Right ventricle myocardium inferior (tissue), 1 donor: ENCODE results near the gene CATSPER4. TPM values are rescaled to one million over a fixed set of nuclear protein-coding genes. Genes with fewer than 3 reads are reported as not detected.

Source experiments
- ATAC-seq: fragments of 200-7000 bp; cut with Tn5 transposase; one replicate; pipeline ENCODE4 v1.9.1; 2020; ENCODE audit warnings: mild to moderate bottlenecking, moderate library complexity
- DNase-seq: peaks from one replicate; pipeline ENCODE4 v3.0.0; 2021; ENCODE audit errors: missing footprints
- intact Hi-C: fragments of 100-400 bp; cut with DNase I; formaldehyde crosslinking; loops from one replicate; pipeline ENCODE4 v1.11.0; 2022
- total RNA-seq: library from RNA; stranded (reverse); fragmentation: NEBNext Ultra II Directional; extraction: Animal tissue kit (Norgen Biotek cat#: 25700); gene quantifications from one replicate; pipeline ENCODE4 v1.2.1, GENCODE V29; 2021
- donor health status: DM: no; HTN: yes; CAD: no; lungs with severe emphysema.

CATSPER4 gene
- total RNA-seq, 1 donor from 2014 or later, result not detected

- intact Hi-C loops, result no loop called here
- no peak for DNase-seq
Measured at GRCh38 chr1:26184883-26185282, 5.5 kb upstream of the CATSPER4 start.

GRCh38 chr1:26187882-26188281, 2.5 kb upstream of the CATSPER4 start:
- intact Hi-C loops, result no loop called here
- ATAC-seq, result no peak

More at GRCh38 chr1:26184883-26185282, 5.5 kb upstream of the CATSPER4 start:
- no peak for ATAC-seq

GRCh38 chr1:26188477-26188876, 1.9 kb upstream of the CATSPER4 start:
- intact Hi-C loops, result no loop called here
- ATAC-seq (no peak), DNase-seq (no peak)

More at GRCh38 chr1:26187882-26188281, 2.5 kb upstream of the CATSPER4 start:
- no peak for DNase-seq

- intact Hi-C loops, result no loop called here
- no peak for ATAC-seq
- DNase-seq, result no peak
Measured at GRCh38 chr1:26189331-26189730, 1.1 kb upstream of the CATSPER4 start.

- intact Hi-C loops, result no loop called here
- no peak for ATAC-seq
Measured at GRCh38 chr1:26189751-26190275, 589 bp upstream of the CATSPER4 start.

GRCh38 chr1:26191739-26192138, 1.3 kb downstream of the CATSPER4 start:
- DNase-seq (no peak), ATAC-seq (no peak)
- intact Hi-C loops, result no loop called here

More at GRCh38 chr1:26189751-26190275, 589 bp upstream of the CATSPER4 start:
- no peak for DNase-seq

- ATAC-seq (no peak), DNase-seq (no peak)
- intact Hi-C loops, result no loop called here
Measured at GRCh38 chr1:26195805-26196204, 5.4 kb downstream of the CATSPER4 start.

GRCh38 chr1:26197301-26197700, 6.9 kb downstream of the CATSPER4 start:
- no peak for ATAC-seq
- intact Hi-C loops, result no loop called here
- no peak for DNase-seq

- intact Hi-C loops, result no loop called here
- ATAC-seq (no peak), DNase-seq (no peak)
Measured at GRCh38 chr1:26197813-26198212, 7.4 kb downstream of the CATSPER4 start.

- no peak for ATAC-seq
- intact Hi-C loops, result no loop called here
- DNase-seq, result no peak
Measured at GRCh38 chr1:26200413-26200812, 10.0 kb downstream of the CATSPER4 start.

- DNase-seq, result no peak
- ATAC-seq, result no peak
- intact Hi-C loops, result no loop called here
Measured at GRCh38 chr1:26203642-26204318, 13.4 kb downstream of the CATSPER4 start.

- ATAC-seq (peak; percentile 72), DNase-seq (no peak)
- intact Hi-C loops, result no loop called here
Measured at GRCh38 chr1:26210147-26210870, 19.9 kb downstream of the CATSPER4 start.

- ATAC-seq, result no peak
- intact Hi-C loops, result no loop called here
Measured at GRCh38 chr1:26212726-26213125, 22.3 kb downstream of the CATSPER4 start.

GRCh38 chr1:26213335-26213905, 23.0 kb downstream of the CATSPER4 start:
- DNase-seq (no peak), ATAC-seq (no peak)
- intact Hi-C loops, result no loop called here

More at GRCh38 chr1:26212726-26213125, 22.3 kb downstream of the CATSPER4 start:
- DNase-seq, result no peak

GRCh38 chr1:26215246-26215645, 24.8 kb downstream of the CATSPER4 start:
- no peak for ATAC-seq
- intact Hi-C loops, result no loop called here

GRCh38 chr1:26218906-26219494, 28.6 kb downstream of the CATSPER4 start:
- intact Hi-C loops, result no loop called here
- ATAC-seq (peak; percentile 61), DNase-seq (no peak)

More at GRCh38 chr1:26215246-26215645, 24.8 kb downstream of the CATSPER4 start:
- DNase-seq, result no peak

GRCh38 chr1:26220199-26220912, 30.0 kb downstream of the CATSPER4 start:
- DNase-seq (no peak), ATAC-seq (no peak)
- intact Hi-C loops, result no loop called here

GRCh38 chr1:26221094-26221493, 30.7 kb downstream of the CATSPER4 start:
- DNase-seq, result no peak
- ATAC-seq, result no peak
- intact Hi-C loops, result no loop called here

- no peak for ATAC-seq
Measured at GRCh38 chr1:26224606-26225005, 34.2 kb downstream of the CATSPER4 start.

More at GRCh38 chr1:26224606-26225005, 34.2 kb downstream of the CATSPER4 start:
- DNase-seq, result no peak
- intact Hi-C loops, result no loop called here
